ENCODE results near the gene EIF4G3. TPM values are rescaled to one million over a fixed set of nuclear protein-coding genes. Genes with fewer than 3 reads are reported as not detected.

EIF4G3 gene
- total and polyA plus RNA-seq, 9 of the 15 experiments (the other 6 are each of a cell fraction or from before 2014, with no cell fraction given) = 6.7 to 40.5 (median 32.1) TPM

DNA sequence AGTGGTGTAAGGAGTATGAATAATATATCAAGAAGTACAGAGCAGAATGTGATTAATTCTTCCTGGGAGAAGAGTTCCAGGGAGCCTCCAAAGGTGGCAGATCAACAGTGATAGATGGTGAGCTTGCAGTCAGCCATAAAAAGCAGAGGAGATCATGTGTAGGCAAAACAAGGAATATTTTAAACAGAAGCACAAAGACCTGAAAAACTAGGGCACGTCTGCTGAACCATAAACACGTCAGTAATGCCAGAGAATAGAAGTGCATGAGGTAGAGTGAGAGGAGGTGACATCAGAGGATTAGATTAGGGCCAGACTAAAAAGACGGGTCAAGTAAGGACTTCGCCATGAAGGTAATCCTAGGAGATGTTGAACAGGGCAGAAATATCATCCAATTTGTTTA is 151.8 kb downstream of the EIF4G3 start (continued):
- TF ChIP-seq, protein P1, sequence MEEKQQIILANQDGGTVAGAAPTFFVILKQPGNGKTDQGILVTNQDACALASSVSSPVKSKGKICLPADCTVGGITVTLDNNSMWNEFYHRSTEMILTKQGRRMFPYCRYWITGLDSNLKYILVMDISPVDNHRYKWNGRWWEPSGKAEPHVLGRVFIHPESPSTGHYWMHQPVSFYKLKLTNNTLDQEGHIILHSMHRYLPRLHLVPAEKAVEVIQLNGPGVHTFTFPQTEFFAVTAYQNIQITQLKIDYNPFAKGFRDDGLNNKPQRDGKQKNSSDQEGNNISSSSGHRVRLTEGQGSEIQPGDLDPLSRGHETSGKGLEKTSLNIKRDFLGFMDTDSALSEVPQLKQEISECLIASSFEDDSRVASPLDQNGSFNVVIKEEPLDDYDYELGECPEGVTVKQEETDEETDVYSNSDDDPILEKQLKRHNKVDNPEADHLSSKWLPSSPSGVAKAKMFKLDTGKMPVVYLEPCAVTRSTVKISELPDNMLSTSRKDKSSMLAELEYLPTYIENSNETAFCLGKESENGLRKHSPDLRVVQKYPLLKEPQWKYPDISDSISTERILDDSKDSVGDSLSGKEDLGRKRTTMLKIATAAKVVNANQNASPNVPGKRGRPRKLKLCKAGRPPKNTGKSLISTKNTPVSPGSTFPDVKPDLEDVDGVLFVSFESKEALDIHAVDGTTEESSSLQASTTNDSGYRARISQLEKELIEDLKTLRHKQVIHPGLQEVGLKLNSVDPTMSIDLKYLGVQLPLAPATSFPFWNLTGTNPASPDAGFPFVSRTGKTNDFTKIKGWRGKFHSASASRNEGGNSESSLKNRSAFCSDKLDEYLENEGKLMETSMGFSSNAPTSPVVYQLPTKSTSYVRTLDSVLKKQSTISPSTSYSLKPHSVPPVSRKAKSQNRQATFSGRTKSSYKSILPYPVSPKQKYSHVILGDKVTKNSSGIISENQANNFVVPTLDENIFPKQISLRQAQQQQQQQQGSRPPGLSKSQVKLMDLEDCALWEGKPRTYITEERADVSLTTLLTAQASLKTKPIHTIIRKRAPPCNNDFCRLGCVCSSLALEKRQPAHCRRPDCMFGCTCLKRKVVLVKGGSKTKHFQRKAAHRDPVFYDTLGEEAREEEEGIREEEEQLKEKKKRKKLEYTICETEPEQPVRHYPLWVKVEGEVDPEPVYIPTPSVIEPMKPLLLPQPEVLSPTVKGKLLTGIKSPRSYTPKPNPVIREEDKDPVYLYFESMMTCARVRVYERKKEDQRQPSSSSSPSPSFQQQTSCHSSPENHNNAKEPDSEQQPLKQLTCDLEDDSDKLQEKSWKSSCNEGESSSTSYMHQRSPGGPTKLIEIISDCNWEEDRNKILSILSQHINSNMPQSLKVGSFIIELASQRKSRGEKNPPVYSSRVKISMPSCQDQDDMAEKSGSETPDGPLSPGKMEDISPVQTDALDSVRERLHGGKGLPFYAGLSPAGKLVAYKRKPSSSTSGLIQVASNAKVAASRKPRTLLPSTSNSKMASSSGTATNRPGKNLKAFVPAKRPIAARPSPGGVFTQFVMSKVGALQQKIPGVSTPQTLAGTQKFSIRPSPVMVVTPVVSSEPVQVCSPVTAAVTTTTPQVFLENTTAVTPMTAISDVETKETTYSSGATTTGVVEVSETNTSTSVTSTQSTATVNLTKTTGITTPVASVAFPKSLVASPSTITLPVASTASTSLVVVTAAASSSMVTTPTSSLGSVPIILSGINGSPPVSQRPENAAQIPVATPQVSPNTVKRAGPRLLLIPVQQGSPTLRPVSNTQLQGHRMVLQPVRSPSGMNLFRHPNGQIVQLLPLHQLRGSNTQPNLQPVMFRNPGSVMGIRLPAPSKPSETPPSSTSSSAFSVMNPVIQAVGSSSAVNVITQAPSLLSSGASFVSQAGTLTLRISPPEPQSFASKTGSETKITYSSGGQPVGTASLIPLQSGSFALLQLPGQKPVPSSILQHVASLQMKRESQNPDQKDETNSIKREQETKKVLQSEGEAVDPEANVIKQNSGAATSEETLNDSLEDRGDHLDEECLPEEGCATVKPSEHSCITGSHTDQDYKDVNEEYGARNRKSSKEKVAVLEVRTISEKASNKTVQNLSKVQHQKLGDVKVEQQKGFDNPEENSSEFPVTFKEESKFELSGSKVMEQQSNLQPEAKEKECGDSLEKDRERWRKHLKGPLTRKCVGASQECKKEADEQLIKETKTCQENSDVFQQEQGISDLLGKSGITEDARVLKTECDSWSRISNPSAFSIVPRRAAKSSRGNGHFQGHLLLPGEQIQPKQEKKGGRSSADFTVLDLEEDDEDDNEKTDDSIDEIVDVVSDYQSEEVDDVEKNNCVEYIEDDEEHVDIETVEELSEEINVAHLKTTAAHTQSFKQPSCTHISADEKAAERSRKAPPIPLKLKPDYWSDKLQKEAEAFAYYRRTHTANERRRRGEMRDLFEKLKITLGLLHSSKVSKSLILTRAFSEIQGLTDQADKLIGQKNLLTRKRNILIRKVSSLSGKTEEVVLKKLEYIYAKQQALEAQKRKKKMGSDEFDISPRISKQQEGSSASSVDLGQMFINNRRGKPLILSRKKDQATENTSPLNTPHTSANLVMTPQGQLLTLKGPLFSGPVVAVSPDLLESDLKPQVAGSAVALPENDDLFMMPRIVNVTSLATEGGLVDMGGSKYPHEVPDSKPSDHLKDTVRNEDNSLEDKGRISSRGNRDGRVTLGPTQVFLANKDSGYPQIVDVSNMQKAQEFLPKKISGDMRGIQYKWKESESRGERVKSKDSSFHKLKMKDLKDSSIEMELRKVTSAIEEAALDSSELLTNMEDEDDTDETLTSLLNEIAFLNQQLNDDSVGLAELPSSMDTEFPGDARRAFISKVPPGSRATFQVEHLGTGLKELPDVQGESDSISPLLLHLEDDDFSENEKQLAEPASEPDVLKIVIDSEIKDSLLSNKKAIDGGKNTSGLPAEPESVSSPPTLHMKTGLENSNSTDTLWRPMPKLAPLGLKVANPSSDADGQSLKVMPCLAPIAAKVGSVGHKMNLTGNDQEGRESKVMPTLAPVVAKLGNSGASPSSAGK (IDR thresholded peaks at IDR 0.05) = no peak
- TF ChIP-seq HDGF (IDR thresholded peaks at IDR 0.05) = 0 out of 2 replicates have a peak, but pooled peaks have one; percentile 58
- 0 out of 2 replicates have a peak, but pooled peaks have one; percentile 53 for TF ChIP-seq DPF2 (IDR thresholded peaks at IDR 0.05)
- TF ChIP-seq MEIS2 (IDR thresholded peaks at IDR 0.05; ENCODE audit: partially characterized antibody) = peak; percentile 19
- peak; percentile 15 for TF ChIP-seq ZNF699 (CRISPR knock-in tag; IDR thresholded peaks at IDR 0.05; ENCODE audit: insufficient replicate concordance)
- TF ChIP-seq PTTG1 (tag; IDR thresholded peaks at IDR 0.05; ENCODE audit: low read depth) = 0 out of 2 replicates have a peak, but pooled peaks have one; percentile 13
- 0 out of 2 replicates have a peak, but pooled peaks have one; percentile 4 for TF ChIP-seq CC2D1A (IDR thresholded peaks at IDR 0.05)
- no peak for TF ChIP-seq ZNF197 (CRISPR knock-in tag; IDR thresholded peaks at IDR 0.05; ENCODE audit: low read depth)
- peak; percentile 53 for TF ChIP-seq CREM (IDR thresholded peaks at IDR 0.05; ENCODE audit: low read depth)
- no peak for TF ChIP-seq POLR3G (IDR thresholded peaks at IDR 0.05; ENCODE audit: extremely low read depth, insufficient read length, insufficient replicate concordance)
- no peak for TF ChIP-seq DEAF1 (CRISPR knock-in tag; IDR thresholded peaks at IDR 0.05)
- TF ChIP-seq NR2C2 (CRISPR knock-in tag; IDR thresholded peaks at IDR 0.05) = no peak
- TF ChIP-seq NR2C2 (tag; IDR thresholded peaks at IDR 0.05) = no peak
- no peak for TF ChIP-seq FOXA3 (CRISPR knock-in tag; conservative IDR thresholded peaks at IDR 0.05 in 1 of 2, IDR thresholded peaks at IDR 0.05 in 1 of 2)

All from K562 (cell line).